GM12864 (cell line): ENCODE results near the gene SGSM2.

Source experiments
- DNase-seq: peaks from one replicate; pipeline ENCODE4 v3.0.0-alpha.2; 2011; ENCODE audit warnings: low read depth
- H3K4me3 ChIP-seq: 2 replicates; pipeline ENCODE4 v1.5.1; 2011; ENCODE audit warnings: mild to moderate bottlenecking, low read depth, low read length, control low read depth
- CTCF ChIP-seq: IDR thresholded peaks from 2 replicates; pipeline ENCODE4 v1.5.1; 2011; ENCODE audit warnings: low read depth, mild to moderate bottlenecking, moderate library complexity, low read length, control low read depth, inconsistent platforms; ENCODE audit errors: missing control alignments

SGSM2 gene

GRCh38 chr17:2379489-2380225, 42.4 kb downstream of the SGSM2 start:
- DNase-seq, result no peak
- H3K4me3 ChIP-seq, result no peak overlapping the region
- no peak for TF ChIP-seq CTCF

GRCh38 chr17:2380226-2380922, 43.1 kb downstream of the SGSM2 start:
- no peak for TF ChIP-seq CTCF
- no peak for DNase-seq
- no peak overlapping the region for H3K4me3 ChIP-seq

- TF ChIP-seq CTCF, result no peak
- no peak overlapping the region for H3K4me3 ChIP-seq
- DNase-seq, result no peak
Measured at GRCh38 chr17:2380950-2381649, 43.8 kb downstream of the SGSM2 start.

GRCh38 chr17:2383628-2384167, 46.4 kb downstream of the SGSM2 start:
- H3K4me3 ChIP-seq, result no peak overlapping the region
- DNase-seq, result no peak
- TF ChIP-seq CTCF, result no peak

GRCh38 chr17:2384439-2385127, 47.3 kb downstream of the SGSM2 start:
- DNase-seq, result no peak
- no peak overlapping the region for H3K4me3 ChIP-seq
- no peak for TF ChIP-seq CTCF
